ENCODE results near the gene PBX1.

GRCh38 chr1:164813776-164814175 lies 254.8 kb downstream of the PBX1 start:
- TF ChIP-seq POLR2A (IDR thresholded peaks at IDR 0.05) (no peak), CTCF (IDR thresholded peaks at IDR 0.05) (no peak)

Data from esophagus squamous epithelium (tissue), 4 donors.